Natural killer cell (primary cell): Measurements from ENCODE around the gene DNALI1. TPM values are rescaled to one million over a fixed set of nuclear protein-coding genes. Genes with fewer than 3 reads are reported as not detected.

Experiments
- ATAC-seq, 3 donors: fragments of 150-1000 bp in 2 of 3; fragments of 200-7000 bp in 1 of 3; cut with Tn5 transposase; 1 replicate in 1 of 3; 2 replicates in 2 of 3; pipeline ENCODE4 v1.10.0; 2021; ENCODE audit warnings: mild to moderate bottlenecking in 2 of 3, moderate library complexity in 2 of 3
- DNase-seq, 2 donors: peaks; one replicate each; pipeline versions ENCODE4 v3.0.0 to v3.0.0-alpha.2; 2013 to 2021; ENCODE audit warnings: mixed read lengths in 1 of 2
- H3K27ac ChIP-seq: one replicate; pipeline ENCODE4 v1.5.1; 2013; ENCODE audit warnings: mild to moderate bottlenecking, low read length
- H3K27me3 ChIP-seq: one replicate; pipeline ENCODE4 v1.6.1; 2013; ENCODE audit warnings: low read length; ENCODE audit not compliant: control insufficient read depth, insufficient read depth
- H3K36me3 ChIP-seq: one replicate; pipeline ENCODE4 v1.6.1; 2013; ENCODE audit warnings: low read length; ENCODE audit not compliant: control insufficient read depth, insufficient read depth
- H3K4me1 ChIP-seq: one replicate; pipeline ENCODE4 v1.6.1; 2013; ENCODE audit warnings: low read length; ENCODE audit not compliant: control insufficient read depth, insufficient read depth
- H3K4me3 ChIP-seq: one replicate; pipeline ENCODE4 v1.5.1; 2013; ENCODE audit warnings: low read length
- H3K9me3 ChIP-seq: one replicate; pipeline ENCODE4 v1.6.1; 2013; ENCODE audit warnings: low read length; ENCODE audit not compliant: control insufficient read depth, insufficient read depth
- H3K27ac Mint-ChIP-seq, 2 donors: one replicate each; pipeline ENCODE4 v1.8.0; 2022; ENCODE audit warnings: mild to moderate bottlenecking in 2 of 2, mixed read lengths in 2 of 2, moderate library complexity in 1 of 2
- H3K27me3 Mint-ChIP-seq, 2 donors: one replicate each; pipeline ENCODE4 v1.8.0; 2022; ENCODE audit warnings: low read depth in 2 of 2, mixed read lengths in 2 of 2
- H3K36me3 Mint-ChIP-seq: one replicate; pipeline ENCODE4 v1.8.0; 2022; ENCODE audit warnings: mixed read lengths
- H3K4me1 Mint-ChIP-seq, 2 donors: one replicate each; pipeline ENCODE4 v1.8.0; 2022; ENCODE audit warnings: mixed read lengths in 2 of 2
- H3K4me3 Mint-ChIP-seq: one replicate; pipeline ENCODE4 v1.8.0; 2022; ENCODE audit warnings: mild to moderate bottlenecking, moderate library complexity, mixed read lengths
- H3K9me3 Mint-ChIP-seq, 2 donors: one replicate each; pipeline ENCODE4 v1.8.0; 2022; ENCODE audit warnings: mixed read lengths in 2 of 2
- CTCF ChIP-seq: fragments of 200-600 bp; IDR thresholded peaks from one replicate; pipeline ENCODE4 v1.8.0; 2022; ENCODE audit warnings: antibody characterized with exemption
- WGBS: methylation state at CpG from one replicate; pipeline ENCODE4 v1.1.7; 2013; ENCODE audit warnings: missing lambda C conversion rate; ENCODE audit not compliant: insufficient coverage; 5-methylcytosine and 5-hydroxymethylcytosine counted together
- intact Hi-C: fragments of 100-400 bp; cut with micrococcal nuclease; formaldehyde crosslinking; loops from one replicate; pipeline ENCODE4 v1.14.2; 2022
- total RNA-seq, 4 donors: library from RNA; stranded (reverse); fragments of 120-200 nt in 1 of 4; gene quantifications; one replicate each; pipeline versions ENCODE4 v1.2.3 to v1.2.4, GENCODE V29; 2013 to 2022

DNALI1 gene
- total RNA-seq, 3 donors from 2014 or later (not counting 1 experiment from before 2014, with no cell fraction given) = 0.09 TPM; not detected in 2

- peaks cover 31% of the 10 kb centered on the region for H3K36me3 ChIP-seq
- H3K27ac ChIP-seq = no peak overlapping the region
- no peak for TF ChIP-seq CTCF
- Mint-ChIP-seq H3K27me3 (no peaks in the 10 kb centered on the region), H3K4me1 (peaks cover 12 to 18% of the 10 kb centered on the region in 2 donors), H3K27ac (peak overlapping the region in 1 of 2 donors; percentile 26), H3K36me3 (peaks cover 20% of the 10 kb centered on the region), H3K9me3 (no peaks in the 10 kb centered on the region), H3K4me3 (no peak overlapping the region)
- H3K4me3 ChIP-seq = no peak overlapping the region
- H3K27me3 ChIP-seq = no peaks in the 10 kb centered on the region
- ATAC-seq = no peak
- 91% methylated on average over 5 of the region's 5 CpGs for WGBS
- H3K4me1 ChIP-seq = no peaks in the 10 kb centered on the region
- no peak for DNase-seq
- intact Hi-C loops = no loop called here
- H3K9me3 ChIP-seq = no peaks in the 10 kb centered on the region
Observed at GRCh38 chr1:37545019-37545418, 11.7 kb upstream of the DNALI1 start.

- H3K27ac Mint-ChIP-seq = peak overlapping the region; percentile 68 to 72
- Histone ChIP-seq H3K4me3 (no peak overlapping the region), H3K9me3 (no peaks in the 10 kb centered on the region), H3K27ac (no peak overlapping the region), H3K4me1 (peaks cover 12% of the 10 kb centered on the region), H3K36me3 (peaks cover 19% of the 10 kb centered on the region), H3K27me3 (no peaks in the 10 kb centered on the region)
- H3K4me1 Mint-ChIP-seq = peaks cover 43 to 53% of the 10 kb centered on the region in 2 donors
- peaks cover 20% of the 10 kb centered on the region for H3K36me3 Mint-ChIP-seq
- TF ChIP-seq CTCF = no peak
- no peak for DNase-seq
- ATAC-seq = no peak
- WGBS = 94% methylated on average over 6 of the region's 6 CpGs
- H3K4me3 Mint-ChIP-seq = no peak overlapping the region
- H3K9me3 Mint-ChIP-seq = no peaks in the 10 kb centered on the region
- H3K27me3 Mint-ChIP-seq = no peaks in the 10 kb centered on the region
- intact Hi-C loops = no loop called here
Observed at GRCh38 chr1:37549341-37549740, 7.4 kb upstream of the DNALI1 start.

GRCh38 chr1:37553598-37553926 is 3.2 kb upstream of the DNALI1 start:
- DNase-seq (no peak), ATAC-seq (peak; percentile 11 to 30 (median 19))
- Mint-ChIP-seq H3K4me1 (peaks cover 38 to 48% of the 10 kb centered on the region in 2 donors), H3K27ac (peak overlapping the region; percentile 93 to 98), H3K27me3 (peaks cover 0 to 2% of the 10 kb centered on the region in 2 donors), H3K9me3 (no peaks in the 10 kb centered on the region), H3K36me3 (peaks cover 4% of the 10 kb centered on the region), H3K4me3 (peak overlapping the region; percentile 99)
- Histone ChIP-seq H3K36me3 (peaks cover 6% of the 10 kb centered on the region), H3K4me3 (peak overlapping the region; percentile 81), H3K4me1 (peaks cover 15% of the 10 kb centered on the region), H3K27me3 (no peaks in the 10 kb centered on the region), H3K27ac (peak overlapping the region; percentile 84), H3K9me3 (no peaks in the 10 kb centered on the region)
- intact Hi-C loops = loop anchor here (5.0 kb wide), 1 partner anchor 44 kb away; the partner anchor contains the start of gene GNL2
- no peak for TF ChIP-seq CTCF
- WGBS = 5% methylated on average over 11 of the region's 11 CpGs
